Heart right ventricle (tissue), 16 donors: ENCODE measurements around the gene ACSF3. TPM values are rescaled to one million over a fixed set of nuclear protein-coding genes. Genes with fewer than 3 reads are reported as not detected.

ENCODE experiments used
- ATAC-seq, 8 donors: fragments of 200-7000 bp; cut with Tn5 transposase; one replicate each; pipeline ENCODE4 v1.9.1; 2020; ENCODE audit warnings: mild to moderate bottlenecking in 8 of 8, moderate library complexity in 8 of 8, moderate number of reproducible peaks in 1 of 8
- DNase-seq, 2 donors: peaks; one replicate each; pipeline ENCODE4 v3.0.0-alpha.2; 2020
- H3K27ac ChIP-seq, 10 donors: fragments of 200-600 bp; sonication (generic) in 2 of 10; one replicate each; pipeline versions ENCODE4 v1.5.0 to v1.8.0; 2020 to 2022; ENCODE audit warnings: mild to moderate bottlenecking in 3 of 10
- H3K27me3 ChIP-seq, 7 donors: fragments of 200-600 bp; one replicate each; pipeline ENCODE4 v1.8.0; 2021 to 2022; ENCODE audit warnings: mild to moderate bottlenecking in 2 of 7
- H3K36me3 ChIP-seq, 9 donors: fragments of 200-600 bp; sonication (generic) in 1 of 9; one replicate each; pipeline versions ENCODE4 v1.5.0 to v1.8.0; 2020 to 2022; ENCODE audit warnings: mild to moderate bottlenecking in 2 of 9
- H3K4me1 ChIP-seq, 9 donors: fragments of 200-600 bp; sonication (generic) in 1 of 9; one replicate each; pipeline versions ENCODE4 v1.5.0 to v1.8.0; 2020 to 2022; ENCODE audit warnings: mild to moderate bottlenecking in 4 of 9
- H3K4me3 ChIP-seq, 10 donors: fragments of 200-600 bp; sonication (generic) in 2 of 10; one replicate each; pipeline versions ENCODE4 v1.5.0 to v1.8.0; 2020 to 2022; ENCODE audit warnings: mild to moderate bottlenecking in 7 of 10, moderate library complexity in 2 of 10
- H3K9me3 ChIP-seq, 11 donors: fragments of 200-600 bp in 10 of 11; sonication (generic) in 2 of 11; one replicate each; pipeline versions ENCODE4 v1.5.0 to v1.8.0; 2013 to 2022; ENCODE audit warnings: mild to moderate bottlenecking in 2 of 11, control low read depth in 1 of 11, moderate library complexity in 1 of 11
- CTCF ChIP-seq, 9 donors: fragments of 200-600 bp; sonication (generic) in 2 of 9; IDR thresholded peaks; one replicate each; pipeline versions ENCODE4 v1.5.0 to v1.8.0; 2021 to 2022; ENCODE audit warnings: antibody characterized with exemption in 9 of 9, mild to moderate bottlenecking in 5 of 9, moderate library complexity in 1 of 9
- WGBS, 2 donors: extraction: QIAGEN DNeasy Blood & Tissue Kit; methylation state at CpG; one replicate each; pipeline ENCODE4 v1.1.7; 2013; ENCODE audit warnings: inconsistent platforms in 1 of 2; 5-methylcytosine and 5-hydroxymethylcytosine counted together
- intact Hi-C, 10 donors: fragments of 100-400 bp; cut with DNase I; formaldehyde crosslinking; loops; one replicate each; pipeline versions ENCODE4 v1.11.1 to v1.14.2; 2022
- polyA plus RNA-seq, 2 donors: library from polyadenylated mRNA; stranded (reverse); fragments of 200-250 nt; gene quantifications; one replicate each; pipeline ENCODE4 v1.2.3, GENCODE V29; 2013
- total RNA-seq, 10 donors: library from RNA; stranded (reverse); fragmentation: NEBNext Ultra II Directional in 3 of 10; extraction: Animal tissue kit (Norgen Biotek cat#: 25700) in 3 of 10; gene quantifications; one replicate each; pipeline versions ENCODE4 v1.2.1 to v1.2.4, GENCODE V29; 2021 to 2023
- donor health status: Arrhythmogenic right ventricular cardiomyopathy.
- donor health status: ischemic (EF 13 %, LVEDD 7.1; RV severe dilation, severe dysfunction).
- donor health status: healthy with polysubstance abuse.
- donor health status: DM: no; HTN: yes; CAD: no.
- donor health status: DM: no; HTN: no; CAD: no.
- donor health status: ischemic (EF 25% LVEDD 6.9; RV normal size, moderate dysfunction).
- donor health status: ischemic (EF 25% LVEDD 5.7; RV mildly dilated, moderate dysfunction).
- donor health status: healthy.
- donor health status: DM: yes; HTN: yes; CAD: no.
- donor health status: Ischemic cardiomyopathy.
- donor health status: ischemic (EF 35%, LVEDD 5.7; RV mildly dilated, moderate dysfunction).
- donor health status: nonischemic (EF 11% LVEDD 7.7; RV severe dilation, severe dysfunction).
- donor health status: DM: yes; HTN: yes; CAD: no.
- donor health status: PGD.
- donor health status: ischemic (EF 29% LVEDD 5.4; RV normal size, mild dysfunction).
- donor health status: nonischemic (EF 23%, LVEDD 6.1; RV moderate dilation, normal function).

Gene ACSF3
- total and polyA plus RNA-seq, 12 donors, result 11.0 to 36.9 (median 17.8) TPM

GRCh38 chr16:89172528-89173173 is 79.0 kb downstream of the ACSF3 start:
- DNase-seq (no peak), ATAC-seq (no peak)
- H3K36me3 ChIP-seq, result no peaks in the 10 kb centered on the region
- H3K27me3 ChIP-seq, result peaks cover 14 to 73% (median 58%) of the 10 kb centered on the region in 7 donors
- H3K27ac ChIP-seq, result no peak overlapping the region
- no peak for TF ChIP-seq CTCF (IDR thresholded peaks at IDR 0.05)
- no peak overlapping the region for H3K4me3 ChIP-seq
- 55 to 56% methylated on average over 13 of the region's 13 CpGs for WGBS, 2 donors
- peaks cover 0 to 16% (median 11%) of the 10 kb centered on the region in 9 donors for H3K4me1 ChIP-seq
- H3K9me3 ChIP-seq, result no peaks in the 10 kb centered on the region
- intact Hi-C loops, result loop anchor here in 3 of 10 donors (5.0 to 10.0 kb wide), 3 partner anchors 355 to 360 kb away; partner anchors contain the start of gene APRT (in 2 of the 3)

GRCh38 chr16:89173174-89173921 is 79.7 kb downstream of the ACSF3 start:
- H3K27ac ChIP-seq, result no peak overlapping the region
- no peak for TF ChIP-seq CTCF (IDR thresholded peaks at IDR 0.05)
- ATAC-seq, result no peak
- H3K36me3 ChIP-seq, result no peaks in the 10 kb centered on the region
- no peaks in the 10 kb centered on the region for H3K9me3 ChIP-seq
- WGBS, 2 donors, result 64 to 77% methylated on average over 11 of the region's 11 CpGs
- H3K4me3 ChIP-seq, result no peak overlapping the region
- peaks cover 18 to 73% (median 58%) of the 10 kb centered on the region in 7 donors for H3K27me3 ChIP-seq
- intact Hi-C loops, result loop anchor here in 3 of 10 donors (5.0 to 10.0 kb wide), 3 partner anchors 356 to 361 kb away; partner anchors contain the start of gene APRT (in 2 of the 3)
- peaks cover 0 to 16% (median 9%) of the 10 kb centered on the region in 9 donors for H3K4me1 ChIP-seq
- DNase-seq, result no peak

GRCh38 chr16:89174055-89174827 is 80.6 kb downstream of the ACSF3 start:
- Histone ChIP-seq H3K4me3 (no peak overlapping the region), H3K9me3 (no peaks in the 10 kb centered on the region), H3K36me3 (no peaks in the 10 kb centered on the region), H3K4me1 (peaks cover 0 to 16% (median 9%) of the 10 kb centered on the region in 9 donors), H3K27ac (no peak overlapping the region), H3K27me3 (peaks cover 12 to 71% (median 56%) of the 10 kb centered on the region in 7 donors)
- no peak for ATAC-seq
- TF ChIP-seq CTCF (IDR thresholded peaks at IDR 0.05), result no peak
- no peak for DNase-seq
- WGBS, 2 donors, result 76% methylated on average over 23 of the region's 23 CpGs
- intact Hi-C loops, result loop anchor here in 3 of 10 donors (5.0 to 10.0 kb wide), 3 partner anchors 357 to 362 kb away; partner anchors contain the start of gene APRT (in 2 of the 3)

GRCh38 chr16:89174877-89175276 is 81.2 kb downstream of the ACSF3 start:
- intact Hi-C loops, result loop anchor here in 3 of 10 donors (5.0 to 10.0 kb wide), 3 partner anchors 358 to 363 kb away; partner anchors contain the start of gene APRT (in 2 of the 3)
- DNase-seq, result no peak
- WGBS, 2 donors, result 76 to 84% methylated on average over 14 of the region's 14 CpGs
- Histone ChIP-seq H3K4me3 (no peak overlapping the region), H3K36me3 (no peaks in the 10 kb centered on the region), H3K9me3 (no peaks in the 10 kb centered on the region), H3K27ac (no peak overlapping the region), H3K27me3 (peaks cover 7 to 69% (median 53%) of the 10 kb centered on the region in 7 donors), H3K4me1 (peaks cover 0 to 16% (median 9%) of the 10 kb centered on the region in 9 donors)
- no peak for ATAC-seq
- TF ChIP-seq CTCF (IDR thresholded peaks at IDR 0.05), result no peak
